NCI-H2107 treated with DMSO at 0.1 percent for 48 hours (cell line): ENCODE results near the gene UCP3.

ENCODE experiments used
- DNase-seq: peaks from one replicate; lab custom pipeline; 2025; ENCODE audit not compliant: unreplicated experiment; lab: John Stamatoyannopoulos, UW

The UCP3 gene

GRCh38 chr11:73978576-73979086, 30.3 kb downstream of the UCP3 start:
- DNase-seq, result no peak

- no peak for DNase-seq
Measured at GRCh38 chr11:73977856-73978519, 30.9 kb downstream of the UCP3 start.

- DNase-seq, result no peak
Measured at GRCh38 chr11:73976451-73977151, 32.3 kb downstream of the UCP3 start.

GRCh38 chr11:73975479-73975757, 33.5 kb downstream of the UCP3 start:
- no peak for DNase-seq

GRCh38 chr11:73974604-73975478, 34.0 kb downstream of the UCP3 start:
- DNase-seq, result no peak

GRCh38 chr11:73972620-73973449, 36.0 kb downstream of the UCP3 start:
- DNase-seq, result no peak

- no peak for DNase-seq
Measured at GRCh38 chr11:73972187-73972586, 36.7 kb downstream of the UCP3 start.

- DNase-seq, result no peak
Measured at GRCh38 chr11:73971175-73971719, 37.6 kb downstream of the UCP3 start.

- DNase-seq, result no peak
Measured at GRCh38 chr11:73969991-73970800, 38.7 kb downstream of the UCP3 start.

- DNase-seq, result no peak
Measured at GRCh38 chr11:73969091-73969490, 39.8 kb downstream of the UCP3 start.

- DNase-seq, result peak; percentile 19
Measured at GRCh38 chr11:73968356-73968966, 40.4 kb downstream of the UCP3 start.

- no peak for DNase-seq
Measured at GRCh38 chr11:73965764-73966121, 43.1 kb downstream of the UCP3 start.

- DNase-seq, result no peak
Measured at GRCh38 chr11:73965076-73965763, 43.7 kb downstream of the UCP3 start.

GRCh38 chr11:73963861-73964260, 45.0 kb downstream of the UCP3 start:
- DNase-seq, result no peak

- DNase-seq, result no peak
Measured at GRCh38 chr11:73962101-73962705, 46.7 kb downstream of the UCP3 start.

- no peak for DNase-seq
Measured at GRCh38 chr11:73961321-73961720, 47.6 kb downstream of the UCP3 start.

- no peak for DNase-seq
Measured at GRCh38 chr11:73958521-73959141, 50.3 kb downstream of the UCP3 start.
